Glutamatergic neuron (in vitro differentiated cells): ENCODE data around the gene EVL. TPM values are rescaled to one million over a fixed set of nuclear protein-coding genes. Genes with fewer than 3 reads are reported as not detected.

Source experiments
- DNase-seq: peaks from one replicate; pipeline ENCODE4 v3.0.0; 2022
- H3K27ac Mint-ChIP-seq: one replicate; pipeline ENCODE4 v1.8.0; 2020; ENCODE audit warnings: mild to moderate bottlenecking, mixed read lengths, inconsistent platforms; ENCODE audit not compliant: unreplicated experiment
- H3K27me3 Mint-ChIP-seq: one replicate; pipeline ENCODE4 v1.8.0; 2020; ENCODE audit warnings: mild to moderate bottlenecking, moderate library complexity, mixed read lengths, inconsistent platforms; ENCODE audit not compliant: unreplicated experiment
- H3K36me3 Mint-ChIP-seq: one replicate; pipeline ENCODE4 v1.8.0; 2020; ENCODE audit warnings: mild to moderate bottlenecking, mixed read lengths, inconsistent platforms; ENCODE audit not compliant: unreplicated experiment
- H3K4me1 Mint-ChIP-seq: one replicate; pipeline ENCODE4 v1.8.0; 2020; ENCODE audit warnings: mild to moderate bottlenecking, low read depth, mixed read lengths, inconsistent platforms; ENCODE audit not compliant: unreplicated experiment
- H3K4me3 Mint-ChIP-seq: one replicate; pipeline ENCODE4 v1.8.0; 2020; ENCODE audit warnings: mild to moderate bottlenecking, mixed read lengths, inconsistent platforms; ENCODE audit not compliant: unreplicated experiment
- H3K9me3 Mint-ChIP-seq: one replicate; pipeline ENCODE4 v1.8.0; 2020; ENCODE audit warnings: mild to moderate bottlenecking, moderate library complexity, mixed read lengths, inconsistent platforms; ENCODE audit not compliant: unreplicated experiment
- CTCF ChIP-seq: fragments of 200-600 bp; sonication (generic); IDR thresholded peaks from one replicate; pipeline ENCODE4 v1.5.0; 2021; ENCODE audit not compliant: partially characterized antibody, unreplicated experiment
- total RNA-seq: library from RNA; stranded (reverse); fragmentation: NEBNext Ultra II Directional; extraction: Animal tissue kit (Norgen Biotek cat#: 25700); gene quantifications from one replicate; pipeline ENCODE4 v1.2.1, GENCODE V29; 2021; ENCODE audit not compliant: unreplicated experiment

The EVL gene
- total RNA-seq, 1 donor from 2014 or later = 381 TPM

GRCh38 chr14:100149851-100150611, 84.8 kb downstream of the EVL start:
- peak; percentile 58 for DNase-seq
- Mint-ChIP-seq H3K27ac (no peak overlapping the region), H3K27me3 (peaks cover 13% of the 10 kb centered on the region), H3K9me3 (peaks cover 9% of the 10 kb centered on the region), H3K4me1 (no peaks in the 10 kb centered on the region), H3K36me3 (peaks cover 3% of the 10 kb centered on the region), H3K4me3 (no peak overlapping the region)
- TF ChIP-seq CTCF = no peak

GRCh38 chr14:100150932-100151587, 85.8 kb downstream of the EVL start:
- Mint-ChIP-seq H3K4me1 (no peaks in the 10 kb centered on the region), H3K4me3 (no peak overlapping the region), H3K9me3 (peaks cover 9% of the 10 kb centered on the region), H3K36me3 (peaks cover 6% of the 10 kb centered on the region), H3K27ac (no peak overlapping the region), H3K27me3 (peaks cover 15% of the 10 kb centered on the region)
- no peak for DNase-seq
- TF ChIP-seq CTCF = no peak

GRCh38 chr14:100152091-100152490, 86.9 kb downstream of the EVL start:
- DNase-seq = no peak
- H3K9me3 Mint-ChIP-seq = peaks cover 7% of the 10 kb centered on the region
- no peak for TF ChIP-seq CTCF
- H3K36me3 Mint-ChIP-seq = peaks cover 6% of the 10 kb centered on the region
- no peak overlapping the region for H3K27ac Mint-ChIP-seq
- no peak overlapping the region for H3K4me3 Mint-ChIP-seq
- H3K4me1 Mint-ChIP-seq = no peaks in the 10 kb centered on the region
- peaks cover 19% of the 10 kb centered on the region for H3K27me3 Mint-ChIP-seq

- no peaks in the 10 kb centered on the region for H3K4me1 Mint-ChIP-seq
- H3K27me3 Mint-ChIP-seq = peaks cover 19% of the 10 kb centered on the region
- H3K27ac Mint-ChIP-seq = no peak overlapping the region
- H3K36me3 Mint-ChIP-seq = peaks cover 6% of the 10 kb centered on the region
- no peak for DNase-seq
- H3K4me3 Mint-ChIP-seq = no peak overlapping the region
- peaks cover 7% of the 10 kb centered on the region for H3K9me3 Mint-ChIP-seq
- TF ChIP-seq CTCF = no peak
Observed at GRCh38 chr14:100153560-100153959, 88.3 kb downstream of the EVL start.

GRCh38 chr14:100155049-100155621, 89.9 kb downstream of the EVL start:
- no peak overlapping the region for H3K27ac Mint-ChIP-seq
- DNase-seq = peak; percentile 80
- peaks cover 7% of the 10 kb centered on the region for H3K9me3 Mint-ChIP-seq
- H3K27me3 Mint-ChIP-seq = peaks cover 21% of the 10 kb centered on the region
- peaks cover 6% of the 10 kb centered on the region for H3K36me3 Mint-ChIP-seq
- peak; percentile 86 for TF ChIP-seq CTCF
- H3K4me1 Mint-ChIP-seq = no peaks in the 10 kb centered on the region
- no peak overlapping the region for H3K4me3 Mint-ChIP-seq
